Smooth muscle cell of the brain vasculature (primary cell): Measurements from ENCODE around the gene DNAJB5.
"Not testable (repeated sequence)": the region's sequence is repeated elsewhere in the genome, so short reads cannot be mapped to it uniquely, and the experiment has no call there.

Experiments
- DNase-seq: peaks from one replicate; pipeline ENCODE4 v3.0.0-alpha.2; 2012; ENCODE audit warnings: low read depth, low spot score

DNAJB5 gene

DNA sequence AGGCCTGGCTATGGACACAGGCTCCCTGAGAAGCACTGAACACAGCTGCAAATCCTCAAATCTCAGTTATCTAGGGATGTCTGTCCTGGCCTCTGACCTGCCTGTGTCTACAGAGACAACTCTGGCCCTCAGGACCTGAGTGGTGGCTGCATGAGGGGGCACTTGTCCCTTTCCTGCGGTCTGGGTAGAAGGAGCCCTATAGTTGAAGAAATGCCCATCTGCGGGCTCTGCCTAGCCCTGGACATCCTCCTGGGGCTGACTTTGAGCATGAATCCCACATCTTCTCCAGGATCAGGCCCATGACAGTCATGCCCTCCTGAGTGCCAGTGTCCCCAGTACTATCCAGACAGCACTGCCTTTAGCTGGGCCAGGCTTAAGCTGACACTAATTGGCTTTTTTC is 10.0 kb downstream of the DNAJB5 start:
- no peak for DNase-seq

DNA sequence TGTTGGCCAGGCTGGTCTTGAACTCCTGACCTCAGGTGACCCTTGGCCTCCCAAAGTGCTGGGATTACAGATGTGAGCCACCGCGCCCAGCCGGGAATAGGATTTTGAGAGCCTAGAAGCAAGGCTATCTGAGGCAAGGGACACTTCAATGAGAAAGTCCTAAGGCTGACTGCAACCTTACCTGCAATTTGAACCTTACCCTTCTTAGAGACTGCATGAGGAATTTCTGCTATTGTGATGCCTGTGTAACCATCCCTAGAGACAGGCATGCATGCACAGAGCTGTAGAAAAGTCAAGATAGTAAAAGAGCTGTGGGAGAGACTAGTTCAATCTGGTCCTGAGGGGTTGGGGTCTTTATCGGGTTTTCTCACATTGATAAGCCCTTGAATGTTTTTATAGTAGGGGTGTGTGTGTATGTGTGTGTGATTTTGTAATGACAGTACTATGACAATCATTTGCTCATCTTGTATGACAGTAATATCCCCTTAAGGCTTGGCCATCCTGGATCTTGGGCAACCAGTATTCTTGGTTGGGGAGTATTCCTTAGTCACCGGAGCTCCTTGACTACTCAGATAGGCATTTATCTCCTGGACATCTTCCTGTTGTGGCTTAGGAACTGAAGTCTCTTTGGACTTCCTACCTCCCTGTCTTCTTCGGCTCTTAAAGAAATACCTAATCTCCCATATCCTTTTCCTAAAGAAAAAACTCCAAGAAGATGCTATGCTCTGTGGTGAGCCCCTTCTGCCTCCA is 11.2 kb downstream of the DNAJB5 start:
- no peak for DNase-seq

DNA sequence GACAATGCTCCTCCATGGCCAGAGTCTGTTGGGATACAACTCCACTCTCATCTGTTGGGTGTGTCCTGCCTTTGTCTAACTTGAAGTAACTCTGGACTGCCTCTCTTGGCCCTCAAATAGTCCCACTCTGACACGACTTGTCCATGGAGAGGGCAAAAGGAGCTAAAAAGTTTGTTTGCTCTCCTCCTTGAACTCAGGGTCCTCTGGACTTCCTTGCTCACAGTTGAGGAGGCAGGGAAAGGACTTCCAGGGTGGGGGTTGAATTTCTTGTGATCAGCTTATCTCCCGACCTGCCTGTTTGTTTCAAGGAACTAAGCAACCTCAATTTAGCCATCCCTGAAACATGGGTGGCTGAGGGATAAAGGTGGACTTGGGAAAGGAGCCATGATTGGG is 11.7 kb downstream of the DNAJB5 start:
- no peak for DNase-seq

DNA sequence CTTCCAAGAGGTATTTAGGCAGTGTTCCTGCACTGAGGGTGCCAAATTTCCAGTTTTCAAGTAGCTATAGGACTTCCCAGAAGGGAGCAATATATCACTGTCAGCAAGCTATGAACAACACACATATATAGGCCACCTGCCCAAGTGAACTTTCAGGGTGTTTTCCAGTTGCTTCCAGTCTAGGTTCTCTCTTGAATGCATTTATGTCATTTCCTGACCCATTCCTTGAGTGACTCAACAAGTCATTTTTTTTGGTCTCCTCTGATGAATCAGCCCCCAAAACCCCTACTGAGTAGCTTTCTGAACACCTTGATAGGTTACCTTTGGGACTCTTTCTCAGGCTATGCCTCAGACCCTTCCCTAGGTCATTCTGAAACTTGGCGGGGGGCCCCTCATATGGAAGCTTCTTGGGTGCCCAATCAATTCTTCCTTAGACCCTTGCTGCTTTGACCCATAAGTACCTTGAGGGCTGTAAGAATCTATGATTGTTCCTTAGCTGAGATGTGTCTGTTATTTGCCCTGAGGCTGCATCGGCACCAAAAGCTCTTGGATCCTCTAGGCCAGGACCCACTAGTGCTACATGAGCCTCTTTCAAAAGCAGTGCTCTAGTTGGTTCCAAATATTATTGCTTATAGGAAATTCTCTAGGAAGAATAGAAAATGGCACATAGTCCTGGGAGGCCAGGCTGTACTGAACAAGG is 12.4 kb downstream of the DNAJB5 start:
- no peak for DNase-seq

DNA sequence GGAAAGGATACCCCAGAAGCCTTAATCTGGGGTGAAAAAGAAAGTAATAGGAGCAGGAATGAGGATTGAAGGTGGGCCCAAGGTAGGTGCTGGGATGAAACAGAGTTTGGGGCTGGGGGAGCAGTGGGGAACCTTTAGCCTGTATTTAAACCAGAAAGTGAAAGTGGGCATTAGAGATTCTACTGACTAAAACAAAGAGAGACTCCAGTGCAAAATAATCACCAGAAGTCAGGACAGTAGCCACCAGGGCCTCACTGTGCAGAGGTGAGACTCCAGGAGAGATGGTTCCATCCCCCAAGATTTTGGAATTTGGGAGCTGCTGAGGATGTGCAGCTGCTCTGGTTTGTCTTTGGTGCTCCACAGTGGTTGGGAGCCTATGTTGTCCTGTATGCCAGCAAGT is 13.1 kb downstream of the DNAJB5 start:
- no peak for DNase-seq

DNA sequence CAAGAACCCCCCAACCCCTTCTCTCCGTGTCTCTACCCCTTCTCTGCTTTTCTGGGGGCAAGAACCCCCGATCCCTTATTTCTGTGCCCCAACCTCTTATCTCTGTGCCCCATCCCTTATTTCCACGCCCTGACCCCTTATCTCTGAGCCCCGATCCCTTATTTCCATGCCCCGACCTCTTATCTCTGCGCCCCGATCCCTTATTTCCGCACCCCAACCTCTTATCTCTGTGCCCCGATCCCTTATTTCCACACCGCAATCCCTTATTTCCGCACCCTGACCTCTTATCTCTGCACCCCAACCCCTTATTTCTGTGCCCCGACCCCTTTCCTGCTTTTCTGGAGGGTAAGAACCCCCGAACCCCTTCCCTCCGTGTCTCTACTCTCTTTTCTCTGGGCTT is 14.8 kb downstream of the DNAJB5 start:
- not testable (repeated sequence) for DNase-seq

DNA sequence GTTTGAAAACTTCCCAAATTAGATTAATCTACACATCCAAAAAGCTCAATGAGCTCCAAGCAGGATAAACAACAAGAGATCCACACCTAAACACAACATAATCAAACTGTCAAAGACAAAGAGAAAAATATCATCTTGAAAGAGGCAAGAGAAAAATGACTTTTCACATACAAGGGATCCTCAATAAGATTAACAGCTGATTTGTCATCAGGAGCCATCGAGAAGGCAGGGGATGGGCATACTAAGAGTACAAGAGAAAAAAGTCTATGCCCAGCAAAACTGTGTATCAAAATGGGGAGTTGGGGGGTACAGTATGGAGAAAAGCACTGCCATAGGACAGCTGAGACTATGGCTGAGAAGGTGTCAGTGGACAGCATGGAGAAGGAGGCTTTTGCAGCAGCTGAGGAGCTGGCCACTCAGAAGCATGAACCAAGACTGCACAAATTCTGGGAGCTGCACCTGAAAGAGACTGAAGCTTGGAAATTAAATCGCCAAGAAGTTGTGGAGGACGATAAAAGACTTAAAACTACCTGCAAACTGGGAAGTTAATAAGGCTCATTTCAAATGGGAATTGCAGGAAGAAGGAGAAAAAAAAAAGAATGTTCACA is 20.9 kb downstream of the DNAJB5 start:
- no peak for DNase-seq

DNA sequence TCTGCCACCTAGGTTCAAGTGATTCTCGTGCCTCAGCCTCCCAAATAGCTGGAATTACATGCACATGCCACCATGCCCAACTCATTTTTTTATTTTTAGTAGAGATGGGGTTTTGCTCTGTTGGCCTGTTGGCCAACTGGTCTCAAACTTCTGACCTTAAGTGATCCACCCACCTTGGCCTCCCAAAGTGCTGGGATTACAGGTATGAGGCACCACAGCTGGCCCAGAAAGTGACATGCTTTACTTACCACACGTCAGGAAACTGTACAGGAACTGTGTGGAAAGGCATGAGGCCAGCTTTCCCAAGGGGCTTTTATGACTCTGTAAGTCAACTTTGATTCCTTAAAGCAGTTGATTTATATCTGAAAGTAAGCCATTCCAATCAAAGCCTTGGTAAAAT is 25.0 kb downstream of the DNAJB5 start:
- DNase-seq = no peak

DNA sequence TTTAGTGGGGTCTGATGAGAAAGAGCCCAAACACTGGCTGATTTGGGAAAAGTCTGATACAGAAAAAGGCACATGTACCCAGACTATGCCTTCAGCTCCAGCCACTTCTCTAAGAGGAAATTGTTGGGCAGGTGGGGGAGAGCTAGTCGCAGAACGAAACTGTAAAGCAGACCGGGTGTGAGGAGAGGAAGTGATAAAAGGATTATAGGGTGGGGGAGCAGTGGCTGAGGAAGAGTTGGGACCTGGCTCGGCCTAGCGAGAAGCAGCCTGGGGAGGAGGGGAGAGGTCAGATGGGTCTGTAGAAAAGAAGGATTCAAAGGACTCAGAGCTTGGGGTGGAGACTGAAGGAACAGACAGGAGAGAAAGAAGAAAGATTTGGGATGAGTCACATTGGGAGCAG is 33.9 kb downstream of the DNAJB5 start:
- not testable (repeated sequence) for DNase-seq

DNA sequence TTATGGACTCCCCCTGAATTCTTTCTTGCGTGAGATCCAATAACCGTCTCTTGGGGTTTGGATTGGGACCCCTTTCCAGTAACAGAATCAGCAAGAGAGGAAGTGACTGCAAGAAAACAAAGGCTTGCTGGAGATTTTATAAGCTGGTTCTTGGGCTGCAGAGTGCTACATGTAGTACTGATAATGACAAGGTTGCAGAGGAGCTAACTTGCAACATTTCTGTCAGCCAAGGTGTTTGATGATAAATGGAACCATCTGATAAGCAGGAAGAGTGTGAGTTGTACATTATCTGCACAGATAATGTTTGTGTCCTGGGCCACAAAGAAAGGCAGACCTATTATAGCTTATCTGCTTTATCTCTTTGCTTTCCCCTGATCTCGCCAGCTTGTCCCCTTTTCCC is 37.1 kb downstream of the DNAJB5 start:
- no peak for DNase-seq

DNA sequence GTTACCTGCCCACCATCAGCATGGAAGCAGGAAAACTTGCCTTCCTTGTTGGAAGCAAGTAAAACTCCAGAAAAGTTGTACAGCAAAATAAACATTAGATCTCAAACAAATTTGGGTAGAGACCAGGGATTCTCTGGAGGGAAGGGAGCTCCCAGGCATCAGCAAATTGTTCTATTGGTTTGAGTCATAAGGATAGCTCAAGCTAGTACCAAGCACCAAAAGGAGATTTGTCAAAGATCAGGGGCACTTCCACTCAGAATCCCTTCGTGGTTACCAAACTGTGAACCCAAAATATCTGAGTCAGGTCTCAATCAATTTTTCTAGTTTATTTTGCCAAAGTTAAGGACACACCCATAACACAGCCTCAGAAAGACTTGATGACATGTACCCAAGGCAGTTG is 37.8 kb downstream of the DNAJB5 start:
- DNase-seq = no peak

DNA sequence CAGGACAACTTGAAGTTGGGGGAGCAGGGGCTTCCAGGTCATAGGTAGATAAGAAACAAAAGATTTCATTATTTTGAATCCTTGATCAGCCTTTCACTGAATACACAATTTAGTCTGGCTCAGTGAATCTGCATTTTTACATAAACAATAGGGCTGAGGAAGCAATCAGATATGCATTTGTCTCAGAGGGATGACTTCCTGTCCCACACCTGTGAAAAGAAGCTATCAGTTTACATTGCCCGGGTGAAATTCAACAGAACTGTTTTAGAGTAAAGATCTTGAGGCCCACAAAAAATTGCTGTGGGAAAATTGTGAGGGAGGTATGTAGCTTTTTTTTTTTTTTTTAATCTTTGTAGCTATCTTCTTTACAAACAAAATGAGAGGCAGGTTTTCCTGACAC is 38.3 kb downstream of the DNAJB5 start:
- DNase-seq = no peak

DNA sequence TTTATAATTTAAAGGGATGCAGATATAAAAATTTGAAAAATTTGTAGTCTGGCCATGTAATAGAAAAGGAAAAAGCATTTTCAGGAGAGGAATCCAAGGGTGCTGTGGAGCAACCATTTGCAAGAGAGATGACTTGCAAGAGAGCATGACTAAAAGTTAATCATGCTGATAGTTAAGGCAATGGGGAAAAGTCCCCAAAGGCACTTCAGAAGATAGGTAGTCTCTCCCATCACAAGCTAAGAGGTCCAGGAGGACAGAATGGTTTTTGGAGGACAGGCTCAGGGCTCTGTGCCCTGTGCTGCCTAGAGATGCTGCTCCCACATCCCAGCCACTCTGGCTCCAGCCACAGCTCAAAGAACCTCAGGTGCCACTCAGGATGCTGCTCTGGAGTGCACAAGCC is 38.8 kb downstream of the DNAJB5 start:
- DNase-seq = no peak

DNA sequence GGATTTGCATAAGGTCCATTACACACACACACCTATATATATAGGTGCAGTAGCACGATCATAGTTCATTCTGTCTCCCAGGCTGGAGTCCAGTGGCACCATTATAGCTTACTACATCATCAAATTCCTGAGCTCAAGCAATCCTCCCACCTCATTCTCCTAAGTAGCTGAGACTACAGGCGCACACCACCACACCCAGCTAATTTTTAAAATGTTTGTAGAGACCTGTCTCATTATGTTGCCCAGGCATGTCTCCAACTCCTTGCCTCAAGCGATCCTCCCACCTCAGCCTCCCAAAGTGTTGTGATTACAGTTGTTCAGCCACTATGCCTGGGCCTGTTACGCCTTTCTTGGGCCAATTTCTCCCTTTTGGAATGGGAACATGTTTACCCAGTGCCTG is 39.7 kb downstream of the DNAJB5 start:
- DNase-seq = no peak

DNA sequence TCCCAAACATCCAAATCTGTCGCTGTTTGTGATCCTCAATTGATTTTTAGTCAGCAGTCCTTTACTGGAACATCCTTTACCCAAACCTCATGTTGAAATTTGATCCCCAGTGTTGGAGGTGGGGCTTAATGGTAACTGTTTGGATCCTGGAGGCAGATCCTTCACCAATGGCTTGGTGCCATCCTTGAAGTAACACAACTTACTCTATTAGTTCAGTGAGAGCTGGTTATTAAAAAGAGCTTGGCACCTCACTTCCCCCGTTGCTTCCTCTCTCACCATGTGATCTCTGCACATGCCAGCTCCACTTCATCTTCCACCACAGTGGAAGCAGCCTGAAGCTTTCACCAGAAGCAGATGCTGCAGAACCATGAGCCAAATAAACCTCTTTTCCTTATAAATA is 40.3 kb downstream of the DNAJB5 start:
- no peak for DNase-seq

DNA sequence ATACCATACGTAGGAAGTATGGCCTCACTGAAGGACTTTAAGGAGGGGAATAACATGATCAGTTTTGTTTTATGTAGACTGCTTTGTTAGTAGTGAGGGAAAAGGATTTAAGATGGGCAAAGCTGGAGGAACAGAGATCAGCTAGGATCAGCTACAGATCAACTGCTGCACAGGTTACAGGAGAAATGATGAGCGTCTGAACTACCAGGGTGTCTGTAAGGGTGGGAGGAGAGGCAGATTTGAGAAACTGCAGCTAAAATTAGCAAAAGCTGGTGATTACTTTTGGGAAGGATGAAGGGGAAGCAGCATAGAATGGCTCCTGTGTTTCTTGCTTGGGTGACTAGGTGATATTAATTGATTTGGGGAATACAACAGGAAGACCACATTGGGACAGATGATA is 43.6 kb downstream of the DNAJB5 start:
- DNase-seq = no peak

DNA sequence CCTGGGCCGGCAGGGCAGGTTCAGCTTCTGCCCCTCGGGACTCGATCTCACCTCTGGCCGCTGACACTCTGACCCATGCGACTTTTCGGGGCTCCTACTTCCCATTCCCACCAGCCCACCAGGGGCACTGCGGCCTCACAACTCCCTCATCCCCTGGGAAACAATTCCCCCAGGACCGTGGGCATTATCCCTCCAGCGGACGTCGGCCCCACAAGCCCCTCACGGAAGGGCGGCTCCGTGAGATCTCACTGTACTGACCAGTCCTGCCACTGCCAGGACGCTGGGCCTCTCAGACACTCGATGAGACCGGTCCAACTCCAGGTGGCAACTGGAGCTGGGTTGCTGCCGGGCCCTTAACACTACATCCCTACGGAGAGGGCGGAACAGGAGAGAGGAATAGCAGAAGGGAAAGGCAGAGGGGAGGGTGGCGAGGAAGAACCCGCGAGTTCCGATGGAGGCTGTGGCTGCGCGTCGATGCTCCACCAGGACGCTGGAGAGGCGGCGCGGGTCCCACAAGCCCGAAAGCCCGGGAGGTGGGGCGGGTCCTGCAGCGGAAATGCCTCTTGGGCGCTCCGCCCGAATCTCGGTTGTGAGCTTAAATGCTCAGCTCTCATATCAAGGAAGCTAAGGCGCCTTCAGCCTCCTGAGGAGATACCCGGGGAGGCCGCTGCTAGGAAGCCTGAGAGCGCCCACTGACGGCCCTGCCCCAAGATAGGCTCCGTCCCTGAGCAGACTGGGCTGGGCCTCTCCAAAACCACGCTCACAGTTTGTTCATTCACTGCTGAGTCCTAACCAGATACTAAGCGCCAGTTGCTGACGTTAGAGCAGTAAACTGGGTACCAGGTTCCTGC is 46.5 kb downstream of the DNAJB5 start:
- no peak for DNase-seq

DNA sequence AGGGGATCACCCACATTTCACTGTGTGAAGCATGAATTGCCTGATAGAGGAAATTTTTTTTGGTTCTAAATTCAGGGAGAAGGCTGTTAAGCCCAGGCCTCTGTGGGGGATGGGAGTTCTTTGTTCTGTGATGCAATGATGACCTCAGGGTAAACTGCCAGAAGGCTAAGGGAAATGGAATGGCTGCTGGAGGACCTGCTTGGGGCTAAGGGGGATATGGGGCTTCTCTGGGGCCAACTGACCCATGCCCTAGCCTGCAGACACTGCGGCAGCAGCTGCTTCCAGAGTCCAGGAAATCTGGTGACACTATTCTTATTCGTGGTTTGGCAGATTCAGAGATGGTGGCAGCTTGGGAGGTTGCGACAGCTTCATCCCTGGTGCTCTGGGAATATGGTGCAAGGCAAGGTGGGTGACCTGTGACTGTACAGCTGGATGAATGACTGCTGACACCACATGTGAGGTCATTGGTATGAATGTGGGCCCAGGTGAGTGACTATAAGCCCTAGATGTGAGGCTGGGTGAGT is 52.6 kb downstream of the DNAJB5 start:
- no peak for DNase-seq

DNA sequence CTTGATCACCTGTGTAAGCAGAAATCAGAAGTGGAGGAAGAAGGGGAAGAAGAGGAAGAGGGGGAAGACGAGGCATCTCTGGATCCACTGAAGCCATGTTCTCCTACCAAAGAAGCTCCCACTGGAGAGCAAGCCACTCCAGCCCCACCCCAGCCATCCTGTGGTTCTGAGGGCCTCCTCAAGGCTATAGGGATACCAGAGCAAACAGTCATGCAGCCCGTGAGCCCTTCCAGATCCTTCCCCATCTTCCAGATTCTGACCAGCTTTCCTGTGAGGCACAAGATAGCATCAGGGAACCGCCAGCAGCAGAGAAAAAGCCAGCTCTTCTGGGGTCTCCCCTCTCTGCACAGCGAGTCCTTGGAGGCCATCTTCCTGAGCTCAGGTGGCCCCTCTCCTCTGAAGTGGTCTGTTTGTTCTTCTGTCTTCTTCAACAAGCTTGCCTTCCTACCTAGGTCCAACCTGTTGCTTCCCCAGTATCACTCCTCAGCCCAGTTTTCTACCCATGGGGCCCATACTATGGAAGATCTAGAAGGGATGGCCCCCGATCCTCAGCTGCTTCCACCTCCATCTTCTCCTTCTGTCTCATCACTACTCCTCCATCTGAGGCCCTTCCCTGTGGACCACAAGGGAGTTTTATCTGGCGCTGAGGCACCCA is 53.5 kb downstream of the DNAJB5 start:
- DNase-seq = no peak

DNA sequence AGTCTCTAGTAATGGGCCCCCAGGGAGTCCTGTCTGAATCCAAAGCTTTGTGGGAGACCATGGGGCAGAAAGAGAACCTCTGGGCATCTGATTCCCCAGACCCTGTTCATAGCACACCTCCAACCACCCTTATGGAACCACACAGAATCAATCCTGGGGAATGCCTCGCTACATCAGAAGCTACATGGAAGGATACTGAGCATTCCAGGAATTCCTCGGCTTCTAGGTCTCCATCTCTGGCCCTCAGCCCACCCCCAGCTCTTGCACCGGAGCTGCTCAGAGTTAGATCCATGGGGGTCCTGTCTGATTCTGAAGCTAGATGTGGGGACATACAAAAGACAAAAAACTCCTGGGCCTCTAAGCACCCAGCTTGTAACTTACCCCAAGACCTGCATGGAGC is 54.5 kb downstream of the DNAJB5 start:
- DNase-seq = no peak
